SK-N-SH (cell line): ENCODE data around the gene CYB561A3.

Source experiments
- CTCF ChIP-seq: fragments of 200-600 bp; sonication (generic); IDR thresholded peaks from 2 replicates; pipeline ENCODE4 v1.6.1; 2017; ENCODE audit warnings: antibody characterized with exemption, mild to moderate bottlenecking, moderate library complexity
- EZH2phosphoT487 ChIP-seq: fragments of 200-600 bp; sonication (generic); IDR thresholded peaks from 2 replicates; pipeline ENCODE4 v1.6.1; 2017; ENCODE audit warnings: low read depth, mixed run types, mild to moderate bottlenecking, antibody characterized with exemption, moderate library complexity, borderline replicate concordance
- FOSL2 ChIP-seq: IDR thresholded peaks from 2 replicates; pipeline ENCODE4 v1.4.0; 2012; ENCODE audit warnings: low read depth, mild to moderate bottlenecking, moderate library complexity, borderline replicate concordance
- MAX ChIP-seq: IDR thresholded peaks from 2 replicates; pipeline ENCODE4 v1.4.0; 2012; ENCODE audit warnings: low read depth
- PBX3 ChIP-seq: IDR thresholded peaks from 2 replicates; pipeline ENCODE4; 2012
- RAD21 ChIP-seq: IDR thresholded peaks from 2 replicates; pipeline ENCODE4 v1.6.1; 2012; ENCODE audit warnings: mild to moderate bottlenecking, low read length
- RCOR1 ChIP-seq: fragments of 150-350 bp; IDR thresholded peaks from 2 replicates; pipeline ENCODE4 v1.6.1; 2017; ENCODE audit warnings: antibody characterized with exemption, low read length
- RFX5 ChIP-seq: IDR thresholded peaks from 2 replicates; pipeline ENCODE4 v1.6.1; 2012; ENCODE audit warnings: mild to moderate bottlenecking, improper control_type of control experiment, low read length
- SIN3A ChIP-seq: IDR thresholded peaks from 2 replicates; pipeline ENCODE4 v1.6.1; 2012; ENCODE audit warnings: low read depth, mild to moderate bottlenecking, low read length, moderate library complexity, borderline replicate concordance
- SMC3 ChIP-seq: IDR thresholded peaks from 2 replicates; pipeline ENCODE4 v1.6.1; 2012; ENCODE audit warnings: low read depth, low read length, improper control_type of control experiment
- TAF1 ChIP-seq: IDR thresholded peaks from 2 replicates; pipeline ENCODE4 v1.6.1; 2012; ENCODE audit warnings: low read depth, mild to moderate bottlenecking, low read length, moderate library complexity, borderline replicate concordance
- TCF12 ChIP-seq: IDR thresholded peaks from 2 replicates; pipeline ENCODE4 v1.4.0; 2012
- YY1 ChIP-seq: IDR thresholded peaks from 2 replicates; pipeline ENCODE4 v1.4.0; 2012; ENCODE audit warnings: low read depth, mild to moderate bottlenecking

GRCh38 chr11:61345170-61345610 lies 16.5 kb downstream of the CYB561A3 start:
- TF ChIP-seq RCOR1 (0 out of 2 replicates have a peak, but pooled peaks have one; percentile 22), PBX3 (no peak), TAF1 (no peak), CTCF (no peak), EZH2phosphoT487 (no peak), MAX (no peak), RFX5 (no peak), SMC3 (no peak), YY1 (no peak), RAD21 (no peak), SIN3A (no peak), FOSL2 (no peak), TCF12 (no peak)
